ENCODE measurements around the gene CFAP45. TPM values are rescaled to one million over a fixed set of nuclear protein-coding genes. Genes with fewer than 3 reads are reported as not detected.
A peak's percentile ranks its signal among the peaks of the same experiment; 100 is the strongest.

Gene CFAP45
- total and polyA plus RNA-seq, 2 of the 8 experiments (the other 6 are each of a cell fraction or from before 2014, with no cell fraction given) = 0.05 TPM; not detected in 1

GRCh38 chr1:159900086-159900680 is at the start of gene CFAP45 (continued):
- TF ChIP-seq RNF2 (IDR thresholded peaks at IDR 0.05; ENCODE audit: borderline replicate concordance, low read depth, low read length, missing control alignments, poor library complexity, severe bottlenecking) = no peak
- TF ChIP-seq E2F6 (IDR thresholded peaks at IDR 0.05) = peak; percentile 53
- TF ChIP-seq CHD1 (IDR thresholded peaks at IDR 0.05; ENCODE audit: low read depth, low read length) = no peak
- TF ChIP-seq SIX5 (IDR thresholded peaks at IDR 0.05; ENCODE audit: low read depth, low read length) = no peak
- TF ChIP-seq SAP30 (IDR thresholded peaks at IDR 0.05; ENCODE audit: insufficient read depth, insufficient replicate concordance, low read length) = no peak
- TF ChIP-seq SUZ12 (IDR thresholded peaks at IDR 0.05; ENCODE audit: low read length) = no peak
- TF ChIP-seq EGR1 (IDR thresholded peaks at IDR 0.05; ENCODE audit: borderline replicate concordance, low read depth, low read length) = no peak
- TF ChIP-seq TEAD4 (IDR thresholded peaks at IDR 0.05; ENCODE audit: low read depth, low read length) = no peak
- TF ChIP-seq RXRA (IDR thresholded peaks at IDR 0.05; ENCODE audit: insufficient read depth, low read depth, low read length) = no peak
- no peak for TF ChIP-seq USF2 (IDR thresholded peaks at IDR 0.05; ENCODE audit: low read length)
- no peak for TF ChIP-seq MAFK (IDR thresholded peaks at IDR 0.05; ENCODE audit: low read depth, low read length)
- no peak for TF ChIP-seq CREB1 (IDR thresholded peaks at IDR 0.05)
- TF ChIP-seq CTBP2 (IDR thresholded peaks at IDR 0.05; ENCODE audit: borderline replicate concordance, insufficient read depth, insufficient read length, low read length) = no peak
- no peak for TF ChIP-seq YY1 (IDR thresholded peaks at IDR 0.05; ENCODE audit: low read depth, low read length)
- no peak for TF ChIP-seq CTCF (IDR thresholded peaks at IDR 0.05; ENCODE audit: control extremely low read depth in 1 of 3, insufficient read depth in 1 of 3, low read depth in 1 of 3, low read length in 3 of 3)
- peak in 1 of 2 experiments; percentile 60; a peak in 1 of 4 replicates for TF ChIP-seq SIN3A (conservative IDR thresholded peaks at IDR 0.05 in 1 of 2, IDR thresholded peaks at IDR 0.05 in 1 of 2; ENCODE audit: low read depth in 1 of 2, low read length in 2 of 2)
- TF ChIP-seq FOSL1 (IDR thresholded peaks at IDR 0.05; ENCODE audit: insufficient read depth, low read depth, low read length) = no peak
- TF ChIP-seq GABPA (IDR thresholded peaks at IDR 0.05; ENCODE audit: borderline replicate concordance, insufficient read depth, low read length) = no peak
- no peak for TF ChIP-seq HDAC2 (IDR thresholded peaks at IDR 0.05; ENCODE audit: borderline replicate concordance in 1 of 2, low read depth in 2 of 2, low read length in 2 of 2)

Data from H1 (cell line).